GM19467 (cell line): Measurements from ENCODE around the gene VOPP1.

Experiments
- ATAC-seq: cut with Tn5 transposase; IDR thresholded peaks from one replicate; pipeline ENCODE4 v1.9.1; 2021; ENCODE audit warnings: mild to moderate bottlenecking, moderate library complexity; ENCODE audit not compliant: unreplicated experiment

Gene VOPP1

DNA sequence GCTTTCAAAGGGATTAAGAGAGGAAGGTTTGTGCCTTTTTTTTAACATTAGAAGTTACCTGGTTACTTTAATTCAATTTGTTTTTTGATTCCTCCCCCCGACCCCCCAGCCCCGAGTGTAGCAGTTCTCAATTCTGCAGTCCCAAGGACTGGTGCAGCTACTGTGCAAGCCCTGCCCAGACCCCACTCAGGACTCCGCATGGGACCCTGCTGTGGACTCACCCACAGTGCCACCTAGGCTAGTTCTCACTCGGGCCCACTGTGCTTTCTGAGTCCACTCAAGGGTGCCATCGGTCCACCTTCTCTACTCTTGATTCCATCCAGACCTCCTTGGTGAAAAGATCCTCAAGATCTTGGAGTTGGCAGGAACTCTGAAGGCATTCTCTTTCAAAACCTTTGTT lies 77.4 kb downstream of the VOPP1 start:
- no peak for ATAC-seq

DNA sequence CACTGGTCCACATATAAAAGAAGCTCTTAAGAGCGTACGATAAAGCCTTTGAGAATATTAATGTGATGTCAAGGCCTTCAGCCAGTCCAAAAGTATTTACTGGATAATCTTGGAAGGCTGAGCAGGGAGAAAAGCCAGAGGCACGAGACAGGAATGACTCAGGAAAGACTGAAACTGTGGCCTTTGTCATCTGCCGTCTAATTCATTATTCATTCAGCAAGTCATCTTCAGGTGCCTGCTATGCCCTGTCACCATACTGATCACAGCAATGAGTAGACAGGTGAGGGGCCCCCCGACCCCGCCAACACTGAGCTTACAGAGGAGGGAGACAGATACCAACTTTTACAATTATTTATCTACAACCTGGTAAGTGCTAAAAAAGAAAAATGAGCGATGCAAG lies 78.9 kb downstream of the VOPP1 start:
- ATAC-seq = no peak

DNA sequence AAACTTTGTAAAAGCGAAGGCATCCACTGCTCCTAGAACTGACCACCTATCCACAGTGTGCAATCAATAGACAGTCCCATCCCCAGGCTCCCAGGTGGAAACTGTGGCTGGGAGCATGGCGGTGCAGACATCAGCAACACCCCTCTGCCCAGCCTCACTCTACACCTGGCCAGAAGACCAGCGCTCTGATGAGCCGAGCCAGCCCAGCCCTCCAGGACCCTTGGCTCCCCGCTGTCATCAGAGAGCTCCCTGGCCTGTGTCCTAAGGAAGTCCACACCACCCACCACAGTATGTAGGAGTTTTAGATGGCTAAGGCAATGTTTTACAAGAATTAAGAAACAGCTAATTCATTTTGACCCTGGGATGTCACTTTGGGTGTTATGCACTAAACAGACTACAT lies 81.0 kb downstream of the VOPP1 start:
- no peak for ATAC-seq

DNA sequence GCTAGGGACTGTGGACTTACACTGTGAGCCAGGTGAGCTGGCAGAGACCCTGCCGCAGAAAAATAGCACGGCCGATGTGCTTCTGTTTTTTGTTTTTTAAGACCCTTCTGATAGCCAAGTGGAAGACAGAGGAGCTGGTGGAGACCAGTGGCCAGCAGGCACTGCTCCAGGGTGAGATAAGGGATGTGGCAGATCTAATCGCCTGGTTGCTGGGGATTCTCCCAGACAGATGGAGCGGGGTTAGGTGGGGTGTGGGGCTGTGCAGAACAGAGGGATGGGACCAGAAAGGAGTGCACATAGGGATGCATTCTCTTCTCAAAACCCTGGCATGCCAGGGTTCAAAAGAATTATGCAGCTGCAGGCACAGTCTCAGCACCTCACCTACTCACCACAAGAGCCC lies 82.2 kb downstream of the VOPP1 start:
- ATAC-seq = no peak

DNA sequence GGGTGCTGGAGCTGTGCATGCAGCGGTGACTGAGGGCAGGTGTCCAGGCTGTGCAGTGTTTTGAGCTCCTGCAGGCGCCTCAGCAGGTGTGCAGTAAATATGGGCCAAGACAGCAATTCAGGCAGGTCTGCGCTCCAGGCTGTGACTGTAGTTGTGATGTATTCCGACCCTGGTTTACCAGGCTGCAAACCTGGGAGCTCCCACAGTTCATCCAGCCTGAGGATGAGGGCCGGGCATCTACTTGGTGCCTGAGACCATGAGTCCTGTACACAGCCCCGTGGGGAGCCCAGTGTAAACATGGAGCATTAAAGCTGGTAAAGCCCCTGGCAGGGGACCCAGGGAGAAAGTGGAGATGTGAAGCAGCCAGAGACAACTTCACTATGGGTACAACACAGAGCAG lies 82.8 kb downstream of the VOPP1 start:
- ATAC-seq = no peak

DNA sequence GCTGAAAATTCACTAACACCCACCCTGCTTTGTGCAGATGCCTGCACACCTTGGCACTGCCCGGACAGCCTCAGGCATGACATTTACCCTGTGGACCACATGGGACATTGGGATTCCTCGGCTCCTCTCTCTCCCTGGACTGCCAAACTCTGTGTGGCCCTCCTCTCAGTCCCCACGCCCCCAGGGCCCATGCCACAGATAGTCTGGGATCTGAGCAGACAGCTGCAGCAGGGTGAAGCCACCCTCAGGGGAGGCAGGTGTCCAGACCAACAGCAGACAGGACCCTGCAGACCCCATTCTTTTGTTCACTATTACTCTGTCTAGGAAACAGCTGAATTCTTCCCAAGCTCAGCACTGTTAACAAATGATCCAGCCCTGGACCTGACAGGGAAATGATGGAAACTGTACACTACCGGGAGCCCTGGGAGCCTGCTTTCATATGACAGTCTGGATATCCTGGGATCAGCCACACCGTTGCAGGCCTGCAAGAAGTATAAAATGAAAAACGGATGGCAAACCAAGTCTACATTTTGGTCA lies 83.4 kb downstream of the VOPP1 start:
- no peak for ATAC-seq

DNA sequence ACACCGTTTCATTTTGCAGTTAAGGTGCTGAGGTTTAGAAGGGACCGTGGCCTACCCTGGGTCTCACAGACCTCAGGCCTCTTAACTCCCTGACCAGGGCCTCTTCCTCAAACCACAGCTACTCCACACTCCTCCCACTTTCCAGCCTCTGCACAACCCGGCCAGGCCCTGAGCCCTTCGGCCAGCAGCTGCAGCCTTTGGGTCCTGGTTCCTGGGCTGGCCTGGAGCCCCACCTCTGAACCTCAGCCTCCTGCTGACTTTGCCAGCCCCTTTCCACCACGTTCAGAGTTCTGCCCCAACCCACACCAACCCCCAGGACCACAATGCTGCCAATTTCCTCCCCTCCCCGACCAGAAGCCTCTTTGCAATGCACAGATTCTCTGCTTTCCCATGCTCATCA lies 84.1 kb downstream of the VOPP1 start:
- no peak for ATAC-seq

DNA sequence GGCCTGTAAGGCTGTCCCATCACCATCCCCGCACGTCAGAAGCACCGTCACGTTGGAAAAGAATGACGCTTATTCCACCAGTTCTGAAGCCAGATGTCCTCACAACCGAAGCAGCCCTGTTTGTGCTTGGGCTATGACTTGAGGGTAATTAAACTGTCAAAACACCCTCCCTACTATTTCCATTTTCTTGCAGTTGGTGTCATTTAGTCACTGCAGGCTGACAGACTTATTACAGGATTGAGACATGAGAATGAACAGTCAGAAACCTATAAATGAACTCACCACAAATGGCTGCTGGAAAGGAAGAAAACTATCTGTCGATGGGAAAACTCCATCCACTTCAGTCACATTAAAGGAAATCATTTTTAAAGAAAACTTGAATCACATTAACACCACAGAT lies 85.3 kb downstream of the VOPP1 start:
- no peak for ATAC-seq

DNA sequence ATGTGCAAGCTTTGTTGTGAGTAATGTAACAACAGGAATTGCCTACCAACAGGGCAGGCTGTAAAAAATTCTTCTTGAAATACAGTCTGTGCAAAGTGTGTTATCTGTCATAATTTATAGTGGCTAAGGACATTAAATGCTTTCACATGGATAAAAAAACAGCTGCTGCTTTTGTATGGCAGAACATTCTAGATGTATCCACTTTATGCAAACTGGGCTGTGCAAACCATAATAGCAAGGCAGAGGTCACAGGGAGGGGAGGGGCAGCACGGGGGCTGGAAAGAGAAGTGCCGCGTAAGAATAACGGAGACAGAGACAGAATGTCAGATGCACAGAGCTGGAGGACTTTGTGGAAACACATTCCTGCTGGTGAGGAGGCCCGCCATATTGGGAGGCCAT lies 86.1 kb downstream of the VOPP1 start:
- ATAC-seq = no peak

DNA sequence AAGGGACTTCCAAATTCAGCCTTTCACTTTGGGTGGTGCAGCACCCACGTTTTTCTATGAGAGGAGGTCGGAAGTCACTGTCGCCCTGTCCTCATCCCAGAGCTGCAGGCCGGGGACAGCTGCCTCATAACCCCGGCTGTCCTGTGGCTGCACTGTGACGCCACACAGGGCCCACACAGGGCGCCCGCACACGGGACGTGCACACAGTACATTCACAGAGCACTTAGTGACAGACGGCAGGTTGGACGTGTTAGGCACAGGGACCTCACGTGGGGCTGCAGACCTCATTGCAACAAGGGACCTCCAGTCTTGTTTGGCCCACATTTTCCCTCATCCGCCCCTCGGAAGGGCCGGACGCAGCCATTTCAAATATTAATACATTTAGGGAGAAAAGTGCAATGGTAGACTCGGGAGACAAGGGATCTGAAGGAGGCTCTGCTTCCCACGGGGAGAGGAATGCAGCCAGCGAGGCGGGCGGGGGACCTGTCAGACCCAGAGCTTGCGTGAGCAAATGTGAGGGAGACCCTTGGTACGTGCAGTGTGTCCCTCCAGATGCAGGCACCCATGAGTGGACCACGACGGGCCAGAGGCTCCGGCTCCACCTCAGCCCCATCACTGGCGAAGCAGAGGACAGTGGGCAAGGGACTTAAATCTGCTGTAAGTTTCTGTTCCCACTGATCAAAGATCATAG lies 86.7 kb downstream of the VOPP1 start:
- no peak for ATAC-seq

DNA sequence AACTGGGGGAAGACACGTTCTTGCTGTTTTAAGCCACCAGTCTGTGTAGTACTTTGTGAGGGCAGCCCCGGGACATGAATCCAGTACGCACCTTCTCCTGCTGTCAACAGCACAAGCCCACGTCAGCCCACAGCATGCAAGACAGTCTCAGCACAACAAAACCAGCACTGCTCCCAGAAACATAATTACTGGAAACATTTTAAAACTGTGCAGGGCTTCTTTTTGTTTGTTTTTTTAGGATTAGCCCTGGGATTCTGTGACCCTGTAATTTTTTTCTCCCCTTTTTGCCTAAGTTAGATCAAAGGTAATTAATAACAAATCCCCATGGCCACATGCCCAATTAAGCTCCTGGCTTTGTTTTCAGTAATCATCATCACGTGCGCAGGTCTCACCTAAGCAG lies 87.5 kb downstream of the VOPP1 start:
- ATAC-seq = no peak

DNA sequence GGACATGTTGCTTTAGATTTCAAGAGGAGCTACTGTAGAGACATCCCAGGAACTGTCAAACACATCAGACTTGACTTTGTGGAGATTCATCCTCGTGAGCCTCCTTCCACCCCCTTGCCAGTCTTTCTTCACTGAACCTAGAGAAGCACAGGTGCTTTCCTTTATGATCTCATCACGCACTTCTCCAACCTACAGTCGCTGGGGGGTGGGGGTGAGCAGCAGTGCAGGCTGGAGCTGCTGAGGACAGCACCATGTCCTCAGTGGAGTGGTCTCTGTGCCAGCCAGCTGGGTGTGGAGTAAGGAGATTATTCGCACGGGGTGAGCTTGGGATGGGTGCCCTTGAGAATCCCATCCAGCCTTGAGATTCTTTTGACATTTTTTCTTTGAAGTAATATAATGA lies 88.1 kb downstream of the VOPP1 start:
- ATAC-seq = no peak

DNA sequence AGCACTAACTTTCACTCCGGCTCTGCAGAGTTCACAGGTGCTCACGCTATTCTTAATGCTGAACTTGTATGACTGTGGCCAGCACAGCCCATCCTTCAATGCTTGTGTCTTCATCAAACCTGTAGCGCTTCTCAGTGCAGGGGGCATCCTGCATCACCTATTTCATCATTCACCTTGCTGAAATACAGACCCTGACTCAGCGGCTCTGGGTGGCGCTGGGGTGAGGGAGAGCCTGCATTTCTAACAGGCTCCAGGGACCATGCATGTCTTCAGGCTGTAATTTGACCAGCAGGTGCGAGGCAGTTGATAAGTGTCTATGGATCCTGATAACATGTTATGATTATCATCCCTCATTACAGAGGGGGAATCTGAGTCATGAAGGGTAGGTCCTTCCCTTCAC lies 89.3 kb downstream of the VOPP1 start:
- no peak for ATAC-seq

DNA sequence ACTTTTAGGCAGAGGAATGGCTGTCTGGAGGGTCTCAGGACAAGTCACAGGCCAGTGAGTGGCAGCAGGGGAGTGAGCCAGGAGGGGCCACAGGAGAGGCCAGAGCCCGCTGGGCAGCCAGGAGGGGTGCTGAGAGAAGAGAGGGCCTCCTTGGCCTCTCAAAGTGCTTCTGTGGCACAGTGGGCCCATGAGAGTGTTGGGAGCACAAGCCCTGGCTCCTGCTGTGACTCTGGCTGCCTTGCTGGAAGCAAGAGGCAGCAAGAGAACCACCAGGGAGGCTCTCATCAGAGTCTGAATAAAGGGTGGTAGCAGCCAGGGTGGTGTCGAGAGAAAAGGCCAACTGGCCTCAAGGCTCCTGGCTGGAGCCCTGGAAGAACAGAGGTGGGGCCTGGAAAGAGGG lies 91.1 kb downstream of the VOPP1 start:
- ATAC-seq = no peak

DNA sequence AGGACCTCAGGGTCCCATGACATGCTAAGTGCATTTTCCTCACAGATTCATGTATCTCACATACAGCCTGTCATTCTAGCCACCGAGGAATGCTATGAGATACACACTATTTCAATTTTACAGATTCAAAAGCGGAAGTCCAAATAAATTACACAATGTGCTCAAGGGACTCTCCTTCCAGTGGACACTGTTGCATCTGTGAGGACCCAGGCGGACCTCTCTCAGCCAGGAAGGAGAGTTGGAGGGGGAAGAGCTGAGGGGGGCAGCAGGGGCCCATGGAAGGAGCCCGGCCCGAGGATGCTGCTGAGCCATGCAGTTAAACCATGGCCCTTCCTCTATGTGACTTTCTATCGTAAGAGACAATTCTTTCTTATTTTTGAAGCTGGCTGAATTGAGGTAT lies 93.6 kb downstream of the VOPP1 start:
- ATAC-seq = no peak

DNA sequence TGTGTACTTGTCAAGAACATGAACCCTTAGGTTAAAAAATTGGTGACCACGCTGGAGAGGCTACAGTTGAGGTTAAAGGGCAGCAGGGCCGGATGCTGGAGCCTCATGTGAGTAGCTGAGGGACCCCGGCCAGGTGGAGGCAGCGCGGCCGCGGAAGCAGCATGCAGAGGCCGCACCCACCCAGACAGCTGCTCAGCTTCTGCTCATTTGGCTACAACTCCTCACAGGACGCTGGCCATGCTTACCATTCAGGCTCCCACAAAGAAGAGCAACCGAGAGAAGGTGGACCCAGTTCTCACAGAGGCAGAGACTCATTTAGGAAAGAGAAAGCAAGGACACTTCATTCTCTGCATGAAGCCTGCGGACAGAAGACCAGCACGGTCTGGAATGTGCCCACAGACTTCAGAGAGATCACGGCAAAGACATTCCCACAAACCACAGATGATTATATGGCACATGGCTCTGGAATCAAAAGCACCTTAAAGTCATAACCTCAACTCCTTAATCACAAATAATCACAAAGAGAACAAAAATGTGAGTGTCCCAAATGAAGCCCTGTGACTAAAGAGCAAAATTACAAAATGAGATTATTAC lies 94.4 kb downstream of the VOPP1 start:
- ATAC-seq = no peak

DNA sequence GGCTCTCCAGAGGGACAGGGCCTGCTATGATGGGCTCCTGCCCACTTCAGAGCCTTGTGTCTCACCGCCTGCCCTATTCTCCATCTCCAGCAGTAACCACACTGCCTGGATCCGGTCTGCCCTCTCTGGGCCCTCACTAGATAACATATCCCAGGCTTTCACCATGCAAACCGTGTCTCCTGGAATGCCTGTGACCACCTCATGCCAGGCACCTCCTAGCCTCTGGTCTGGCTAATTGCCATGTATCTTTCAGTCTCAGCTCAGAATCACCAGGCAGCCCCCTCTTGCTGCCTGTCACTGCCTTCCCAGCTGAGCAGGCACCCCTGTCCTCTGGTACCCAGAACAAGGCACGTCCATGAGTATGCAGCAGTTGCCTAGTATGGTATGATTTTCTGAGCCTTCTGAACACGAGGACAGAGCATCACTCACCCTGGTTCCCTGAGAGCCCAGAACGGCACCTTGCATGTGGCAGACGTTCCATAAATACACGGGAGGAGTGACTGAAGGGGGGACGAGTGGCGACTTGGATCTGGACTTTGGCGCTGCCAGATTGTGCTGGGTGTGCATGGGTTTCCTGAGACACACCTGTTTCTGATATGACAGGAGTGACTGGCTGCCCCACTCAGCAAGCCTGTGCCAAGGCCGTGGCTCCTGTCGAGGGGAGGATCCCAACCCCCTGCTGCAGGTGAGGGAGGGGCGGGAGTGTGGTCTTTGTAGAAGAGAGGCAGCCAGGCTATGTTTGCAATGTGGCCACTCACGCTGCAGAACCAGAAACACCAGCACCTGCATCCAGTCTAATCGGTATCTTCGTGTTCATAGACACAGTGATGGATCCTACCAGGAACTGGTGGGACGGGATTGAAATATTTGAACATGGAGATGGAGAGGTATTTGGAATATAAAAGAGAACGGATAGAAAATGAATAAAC lies 95.2 kb downstream of the VOPP1 start:
- no peak for ATAC-seq

DNA sequence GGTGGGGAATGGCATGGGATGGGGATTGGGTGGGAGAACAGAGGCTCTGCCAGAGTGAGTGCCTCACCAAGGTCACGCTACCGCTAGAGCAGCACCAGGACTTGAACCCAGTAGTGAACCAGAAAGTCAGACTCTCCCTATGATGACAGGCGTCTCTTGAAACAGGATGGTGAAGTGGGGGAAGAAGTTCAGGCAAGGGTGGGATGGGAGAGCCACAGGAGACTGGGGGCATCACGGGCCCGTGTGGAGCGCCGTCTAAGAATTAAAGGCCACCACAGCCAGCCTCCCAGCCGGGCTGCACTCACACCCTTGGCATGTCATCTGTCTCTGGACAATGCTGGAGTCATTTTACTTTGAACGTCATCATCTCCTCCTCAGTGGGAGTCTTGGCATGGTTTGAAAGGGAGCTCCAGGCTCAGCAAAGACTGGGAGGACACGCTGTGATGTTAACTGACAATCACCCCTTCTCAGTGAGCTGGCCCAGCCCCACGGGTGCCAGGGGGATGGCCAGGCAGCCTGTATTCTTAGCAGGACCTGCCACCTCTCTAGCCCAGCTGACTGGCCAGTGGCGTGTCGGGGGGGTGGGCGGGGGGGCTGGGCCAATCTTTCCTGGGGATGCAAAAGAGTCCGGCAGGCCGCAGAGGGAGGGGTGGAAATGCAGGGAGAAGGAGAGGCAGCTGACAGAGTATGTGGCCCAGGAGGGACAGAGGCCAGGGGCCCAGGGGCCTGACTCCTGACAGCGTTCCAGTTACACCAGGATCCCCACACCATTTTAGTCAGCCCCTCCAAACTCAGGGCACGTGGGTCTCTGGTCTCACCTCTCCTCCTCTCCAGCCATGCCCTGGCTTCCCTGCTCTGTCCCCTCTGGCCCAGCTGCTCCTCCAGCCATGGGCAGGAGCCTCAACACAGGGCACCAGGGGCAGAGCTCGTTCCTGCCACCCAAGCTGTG lies 96.2 kb downstream of the VOPP1 start:
- ATAC-seq = no peak

DNA sequence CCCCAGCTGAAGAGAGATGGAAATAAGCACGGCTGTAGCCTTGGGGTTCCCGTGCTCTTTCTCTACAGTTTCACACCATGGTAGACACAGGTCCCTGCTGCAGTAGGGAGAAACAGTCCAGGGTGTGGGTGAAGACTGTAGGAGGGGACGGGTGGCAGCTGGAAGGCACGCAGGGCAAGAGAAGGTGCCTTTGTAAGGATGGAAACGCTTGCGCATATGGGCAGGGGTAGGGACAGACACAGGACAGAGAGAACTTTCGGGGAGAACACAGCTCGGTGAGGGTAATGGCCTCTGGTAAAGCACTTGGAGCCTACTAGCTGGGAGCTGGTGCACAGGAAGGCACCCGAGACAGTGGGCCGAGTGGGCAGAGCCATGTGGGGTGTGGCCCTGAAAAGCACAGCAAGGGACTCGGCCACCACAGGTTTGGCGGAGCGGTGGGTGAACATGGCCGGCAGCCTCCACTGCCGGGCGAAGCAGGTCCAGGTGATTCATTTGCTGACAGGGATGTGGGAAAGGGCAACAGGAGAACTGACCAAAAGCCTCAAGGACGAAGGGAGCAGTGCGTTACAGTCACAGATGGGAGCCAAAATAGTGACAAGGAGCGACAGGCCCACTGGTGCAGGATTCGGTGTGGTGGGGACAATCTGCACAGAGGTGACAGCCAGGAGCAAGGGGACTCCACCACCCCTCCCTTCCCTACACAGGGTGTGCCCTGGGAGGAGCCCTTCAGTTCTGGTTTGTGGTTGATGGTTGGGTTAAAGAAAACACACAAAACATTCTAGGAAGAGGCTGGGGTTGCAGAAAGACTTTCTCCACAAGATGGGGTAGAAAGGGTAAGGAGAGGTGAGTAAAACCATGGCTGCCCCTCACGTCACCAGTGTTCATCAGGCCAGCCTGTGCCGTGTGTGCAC lies 97.1 kb downstream of the VOPP1 start:
- ATAC-seq = no peak

DNA sequence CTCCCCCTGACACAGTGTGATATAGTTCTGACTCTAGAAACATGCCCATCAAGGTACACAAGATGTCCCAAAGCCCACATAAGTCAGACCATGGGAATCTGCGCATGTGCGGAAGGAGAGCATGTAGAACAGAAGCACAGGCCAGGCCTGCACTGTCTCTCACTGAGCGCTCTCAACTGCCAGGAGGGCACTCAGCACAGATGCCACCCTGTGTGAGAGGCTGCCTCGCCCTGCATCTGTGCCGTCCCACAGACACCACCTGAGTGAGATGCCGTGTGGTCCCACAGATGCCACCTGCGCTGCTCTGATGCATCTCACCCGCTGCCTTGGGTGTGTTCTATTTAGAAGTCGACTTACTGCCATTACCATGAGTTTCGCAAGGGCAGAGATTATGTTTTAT lies 98.4 kb downstream of the VOPP1 start:
- no peak for ATAC-seq
